GM23338 (cell line): Measurements from ENCODE around the gene ARL5B. TPM values are rescaled to one million over a fixed set of nuclear protein-coding genes. Genes with fewer than 3 reads are reported as not detected.

Experiments used
- CREB1 ChIP-seq: fragments of 250-450 bp; sonication (Bioruptor Pico); IDR thresholded peaks from 2 replicates; pipeline ENCODE4 v1.5.0; 2020; ENCODE audit warnings: low read depth, mild to moderate bottlenecking, moderate library complexity
- EZH2phosphoT487 ChIP-seq: fragments of 200-600 bp; sonication (generic); IDR thresholded peaks from one replicate; pipeline ENCODE4 v1.8.1; 2018; ENCODE audit warnings: antibody characterized with exemption; ENCODE audit not compliant: unreplicated experiment
- NANOG ChIP-seq: IDR thresholded peaks from 2 replicates; pipeline ENCODE4 v1.6.1; 2016; ENCODE audit warnings: antibody characterized with exemption, borderline replicate concordance
- POLR2AphosphoS5 ChIP-seq: IDR thresholded peaks from 2 replicates; pipeline ENCODE4 v1.6.1; 2016; ENCODE audit warnings: antibody characterized with exemption, low read depth
- STAT1 ChIP-seq: IDR thresholded peaks from one replicate; pipeline ENCODE4 v1.6.1; 2016; ENCODE audit warnings: antibody characterized with exemption; ENCODE audit not compliant: unreplicated experiment
- ZNF114 ChIP-seq: fragments of 250-450 bp; sonication (Bioruptor Pico); IDR thresholded peaks from 2 replicates; pipeline ENCODE4 v1.5.0; 2020; ENCODE audit warnings: mild to moderate bottlenecking, moderate library complexity
- ZNF331 ChIP-seq: fragments of 250-450 bp; sonication (Bioruptor Pico); IDR thresholded peaks from 2 replicates; pipeline ENCODE4 v1.5.0; 2020; ENCODE audit warnings: low read depth, mild to moderate bottlenecking, moderate library complexity
- polyA plus RNA-seq: library from polyadenylated mRNA; unstranded; fragments of >200 nt; fragmentation: Nextera tagmentation; extraction: Ambion mirVana; gene quantifications from 2 replicates; pipeline ENCODE4 v1.2.1, GENCODE V29; 2016
- total RNA-seq: library from RNA; depleted of rRNA; stranded (reverse); fragments of >200 nt; shearing (Covaris generic); gene quantifications from 2 replicates; pipeline ENCODE4 v1.2.3, GENCODE V29; 2014
- TF ChIP-seq, protein P1 (sequence below): fragments of 250-450 bp; sonication (Bioruptor Pico); IDR thresholded peaks from 2 replicates; pipeline ENCODE4 v1.5.0; 2020; ENCODE audit warnings: mild to moderate bottlenecking, moderate library complexity
- TF ChIP-seq, protein P2 (sequence below), 2 experiments: fragments of 200-600 bp in 1 of 2; sonication (generic) in 1 of 2; conservative IDR thresholded peaks; 2 replicates each; pipeline versions ENCODE4 v1.5.1 to v1.6.1; 2016 to 2017; ENCODE audit warnings: antibody characterized with exemption in 2 of 2, low read depth in 2 of 2, mild to moderate bottlenecking in 2 of 2, moderate library complexity in 1 of 2
- TF ChIP-seq, protein P3 (sequence below): IDR thresholded peaks from 2 replicates; pipeline ENCODE4 v1.6.1; 2016; ENCODE audit warnings: antibody characterized with exemption

The ARL5B gene
- total and polyA plus RNA-seq, 2 experiments from 2014 or later: 22.8 to 76.4 TPM

DNA sequence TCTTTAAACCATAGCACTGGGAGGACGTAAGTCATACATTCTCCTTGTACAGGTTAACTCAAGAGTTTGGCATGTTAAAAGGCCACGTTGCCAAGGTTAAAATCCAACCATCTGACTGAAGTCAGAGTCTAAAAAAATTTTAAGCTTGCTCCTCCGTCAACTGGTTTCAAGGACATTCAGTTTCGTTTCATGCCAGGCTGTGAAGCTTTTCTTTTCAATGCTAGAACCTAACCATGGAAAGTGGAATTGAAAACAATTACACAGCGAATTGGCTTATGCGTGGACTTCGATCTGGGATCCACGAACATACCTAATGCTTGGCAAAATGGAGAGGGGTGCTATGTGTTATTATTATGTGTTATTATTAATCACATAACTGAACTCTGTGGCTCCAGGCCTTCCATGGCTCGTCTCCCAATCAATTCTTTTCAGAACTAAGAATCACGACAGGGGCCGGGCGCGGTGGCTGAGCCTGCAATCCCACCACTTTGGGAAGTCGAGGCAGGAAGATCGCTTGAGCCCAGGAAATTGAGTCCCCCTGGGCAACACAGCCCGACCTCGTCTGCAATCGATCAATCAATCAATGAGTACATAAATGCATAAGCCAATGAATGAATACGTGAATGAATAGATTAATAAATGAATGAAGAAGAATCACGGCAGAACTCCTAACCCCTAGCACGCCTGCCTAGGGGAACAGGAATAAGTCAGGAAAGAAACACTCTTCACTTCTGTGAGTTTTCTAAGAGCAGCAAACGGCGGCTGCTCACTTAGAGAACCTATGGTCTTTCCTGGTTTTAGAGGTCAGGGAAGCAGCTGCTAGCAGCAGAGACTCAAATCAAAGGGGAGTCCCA lies 733 bp upstream of the ARL5B start (continued):
- TF ChIP-seq, protein P1, sequence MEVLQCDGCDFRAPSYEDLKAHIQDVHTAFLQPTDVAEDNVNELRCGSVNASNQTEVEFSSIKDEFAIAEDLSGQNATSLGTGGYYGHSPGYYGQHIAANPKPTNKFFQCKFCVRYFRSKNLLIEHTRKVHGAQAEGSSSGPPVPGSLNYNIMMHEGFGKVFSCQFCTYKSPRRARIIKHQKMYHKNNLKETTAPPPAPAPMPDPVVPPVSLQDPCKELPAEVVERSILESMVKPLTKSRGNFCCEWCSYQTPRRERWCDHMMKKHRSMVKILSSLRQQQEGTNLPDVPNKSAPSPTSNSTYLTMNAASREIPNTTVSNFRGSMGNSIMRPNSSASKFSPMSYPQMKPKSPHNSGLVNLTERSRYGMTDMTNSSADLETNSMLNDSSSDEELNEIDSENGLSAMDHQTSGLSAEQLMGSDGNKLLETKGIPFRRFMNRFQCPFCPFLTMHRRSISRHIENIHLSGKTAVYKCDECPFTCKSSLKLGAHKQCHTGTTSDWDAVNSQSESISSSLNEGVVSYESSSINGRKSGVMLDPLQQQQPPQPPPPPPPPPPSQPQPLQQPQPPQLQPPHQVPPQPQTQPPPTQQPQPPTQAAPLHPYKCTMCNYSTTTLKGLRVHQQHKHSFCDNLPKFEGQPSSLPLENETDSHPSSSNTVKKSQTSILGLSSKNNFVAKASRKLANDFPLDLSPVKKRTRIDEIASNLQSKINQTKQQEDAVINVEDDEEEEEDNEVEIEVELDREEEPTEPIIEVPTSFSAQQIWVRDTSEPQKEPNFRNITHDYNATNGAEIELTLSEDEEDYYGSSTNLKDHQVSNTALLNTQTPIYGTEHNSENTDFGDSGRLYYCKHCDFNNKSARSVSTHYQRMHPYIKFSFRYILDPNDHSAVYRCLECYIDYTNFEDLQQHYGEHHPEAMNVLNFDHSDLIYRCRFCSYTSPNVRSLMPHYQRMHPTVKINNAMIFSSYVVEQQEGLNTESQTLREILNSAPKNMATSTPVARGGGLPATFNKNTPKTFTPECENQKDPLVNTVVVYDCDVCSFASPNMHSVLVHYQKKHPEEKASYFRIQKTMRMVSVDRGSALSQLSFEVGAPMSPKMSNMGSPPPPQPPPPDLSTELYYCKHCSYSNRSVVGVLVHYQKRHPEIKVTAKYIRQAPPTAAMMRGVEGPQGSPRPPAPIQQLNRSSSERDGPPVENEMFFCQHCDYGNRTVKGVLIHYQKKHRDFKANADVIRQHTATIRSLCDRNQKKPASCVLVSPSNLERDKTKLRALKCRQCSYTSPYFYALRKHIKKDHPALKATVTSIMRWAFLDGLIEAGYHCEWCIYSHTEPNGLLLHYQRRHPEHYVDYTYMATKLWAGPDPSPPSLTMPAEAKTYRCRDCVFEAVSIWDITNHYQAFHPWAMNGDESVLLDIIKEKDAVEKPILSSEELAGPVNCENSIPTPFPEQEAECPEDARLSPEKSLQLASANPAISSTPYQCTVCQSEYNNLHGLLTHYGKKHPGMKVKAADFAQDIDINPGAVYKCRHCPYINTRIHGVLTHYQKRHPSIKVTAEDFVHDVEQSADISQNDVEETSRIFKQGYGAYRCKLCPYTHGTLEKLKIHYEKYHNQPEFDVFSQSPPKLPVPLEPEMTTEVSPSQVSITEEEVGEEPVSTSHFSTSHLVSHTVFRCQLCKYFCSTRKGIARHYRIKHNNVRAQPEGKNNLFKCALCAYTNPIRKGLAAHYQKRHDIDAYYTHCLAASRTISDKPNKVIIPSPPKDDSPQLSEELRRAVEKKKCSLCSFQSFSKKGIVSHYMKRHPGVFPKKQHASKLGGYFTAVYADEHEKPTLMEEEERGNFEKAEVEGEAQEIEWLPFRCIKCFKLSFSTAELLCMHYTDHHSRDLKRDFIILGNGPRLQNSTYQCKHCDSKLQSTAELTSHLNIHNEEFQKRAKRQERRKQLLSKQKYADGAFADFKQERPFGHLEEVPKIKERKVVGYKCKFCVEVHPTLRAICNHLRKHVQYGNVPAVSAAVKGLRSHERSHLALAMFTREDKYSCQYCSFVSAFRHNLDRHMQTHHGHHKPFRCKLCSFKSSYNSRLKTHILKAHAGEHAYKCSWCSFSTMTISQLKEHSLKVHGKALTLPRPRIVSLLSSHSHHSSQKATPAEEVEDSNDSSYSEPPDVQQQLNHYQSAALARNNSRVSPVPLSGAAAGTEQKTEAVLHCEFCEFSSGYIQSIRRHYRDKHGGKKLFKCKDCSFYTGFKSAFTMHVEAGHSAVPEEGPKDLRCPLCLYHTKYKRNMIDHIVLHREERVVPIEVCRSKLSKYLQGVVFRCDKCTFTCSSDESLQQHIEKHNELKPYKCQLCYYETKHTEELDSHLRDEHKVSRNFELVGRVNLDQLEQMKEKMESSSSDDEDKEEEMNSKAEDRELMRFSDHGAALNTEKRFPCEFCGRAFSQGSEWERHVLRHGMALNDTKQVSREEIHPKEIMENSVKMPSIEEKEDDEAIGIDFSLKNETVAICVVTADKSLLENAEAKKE (CRISPR knock-in tag): no peak
- TF ChIP-seq, protein P2, sequence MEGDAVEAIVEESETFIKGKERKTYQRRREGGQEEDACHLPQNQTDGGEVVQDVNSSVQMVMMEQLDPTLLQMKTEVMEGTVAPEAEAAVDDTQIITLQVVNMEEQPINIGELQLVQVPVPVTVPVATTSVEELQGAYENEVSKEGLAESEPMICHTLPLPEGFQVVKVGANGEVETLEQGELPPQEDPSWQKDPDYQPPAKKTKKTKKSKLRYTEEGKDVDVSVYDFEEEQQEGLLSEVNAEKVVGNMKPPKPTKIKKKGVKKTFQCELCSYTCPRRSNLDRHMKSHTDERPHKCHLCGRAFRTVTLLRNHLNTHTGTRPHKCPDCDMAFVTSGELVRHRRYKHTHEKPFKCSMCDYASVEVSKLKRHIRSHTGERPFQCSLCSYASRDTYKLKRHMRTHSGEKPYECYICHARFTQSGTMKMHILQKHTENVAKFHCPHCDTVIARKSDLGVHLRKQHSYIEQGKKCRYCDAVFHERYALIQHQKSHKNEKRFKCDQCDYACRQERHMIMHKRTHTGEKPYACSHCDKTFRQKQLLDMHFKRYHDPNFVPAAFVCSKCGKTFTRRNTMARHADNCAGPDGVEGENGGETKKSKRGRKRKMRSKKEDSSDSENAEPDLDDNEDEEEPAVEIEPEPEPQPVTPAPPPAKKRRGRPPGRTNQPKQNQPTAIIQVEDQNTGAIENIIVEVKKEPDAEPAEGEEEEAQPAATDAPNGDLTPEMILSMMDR (conservative IDR thresholded peaks at IDR 0.05; ENCODE audit: low read depth in 2 of 2): no peak
- no peak for TF ChIP-seq EZH2phosphoT487
- TF ChIP-seq POLR2AphosphoS5: no peak
- no peak for TF ChIP-seq ZNF331 (CRISPR knock-in tag)
- TF ChIP-seq CREB1 (CRISPR knock-in tag): no peak
- no peak for TF ChIP-seq STAT1
- TF ChIP-seq, protein P3, sequence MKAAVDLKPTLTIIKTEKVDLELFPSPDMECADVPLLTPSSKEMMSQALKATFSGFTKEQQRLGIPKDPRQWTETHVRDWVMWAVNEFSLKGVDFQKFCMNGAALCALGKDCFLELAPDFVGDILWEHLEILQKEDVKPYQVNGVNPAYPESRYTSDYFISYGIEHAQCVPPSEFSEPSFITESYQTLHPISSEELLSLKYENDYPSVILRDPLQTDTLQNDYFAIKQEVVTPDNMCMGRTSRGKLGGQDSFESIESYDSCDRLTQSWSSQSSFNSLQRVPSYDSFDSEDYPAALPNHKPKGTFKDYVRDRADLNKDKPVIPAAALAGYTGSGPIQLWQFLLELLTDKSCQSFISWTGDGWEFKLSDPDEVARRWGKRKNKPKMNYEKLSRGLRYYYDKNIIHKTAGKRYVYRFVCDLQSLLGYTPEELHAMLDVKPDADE: no peak
- no peak for TF ChIP-seq ZNF114 (CRISPR knock-in tag)
- TF ChIP-seq NANOG: no peak
